Retinal pigment epithelial cell (primary cell): ENCODE measurements around the gene CCSAP.

Experiments used
- DNase-seq: peaks from one replicate; pipeline ENCODE4 v3.0.0-alpha.2; 2010; ENCODE audit warnings: low read depth
- H3K4me3 ChIP-seq: 2 replicates; pipeline ENCODE4 v1.5.1; 2011; ENCODE audit warnings: mild to moderate bottlenecking, low read length, control low read depth, moderate library complexity
- CTCF ChIP-seq: conservative IDR thresholded peaks from 2 replicates; pipeline ENCODE4 v1.5.1; 2011; ENCODE audit warnings: low read depth, low read length, control low read depth, inconsistent platforms

CCSAP gene

DNA sequence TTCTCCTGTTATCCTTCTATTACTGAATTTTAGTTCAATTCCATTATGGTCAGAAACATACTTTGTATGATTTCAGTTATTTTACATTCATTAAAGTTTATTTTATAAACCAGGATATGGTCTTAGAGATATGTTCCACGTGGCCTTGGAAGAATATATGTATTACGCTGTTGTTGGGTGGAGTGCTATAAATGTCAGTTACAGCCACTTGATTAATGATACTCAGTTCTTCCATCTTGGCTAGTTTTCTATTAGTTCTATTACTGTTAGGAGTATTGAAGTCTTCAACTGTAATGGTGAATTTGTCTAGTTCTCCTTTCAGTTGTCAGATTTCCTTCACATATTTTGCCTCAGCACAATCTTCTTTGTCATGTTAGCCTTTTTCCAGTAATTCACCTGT, 26.7 kb downstream of the CCSAP start:
- no peak for TF ChIP-seq CTCF
- H3K4me3 ChIP-seq = no peak overlapping the region
- DNase-seq = no peak

DNA sequence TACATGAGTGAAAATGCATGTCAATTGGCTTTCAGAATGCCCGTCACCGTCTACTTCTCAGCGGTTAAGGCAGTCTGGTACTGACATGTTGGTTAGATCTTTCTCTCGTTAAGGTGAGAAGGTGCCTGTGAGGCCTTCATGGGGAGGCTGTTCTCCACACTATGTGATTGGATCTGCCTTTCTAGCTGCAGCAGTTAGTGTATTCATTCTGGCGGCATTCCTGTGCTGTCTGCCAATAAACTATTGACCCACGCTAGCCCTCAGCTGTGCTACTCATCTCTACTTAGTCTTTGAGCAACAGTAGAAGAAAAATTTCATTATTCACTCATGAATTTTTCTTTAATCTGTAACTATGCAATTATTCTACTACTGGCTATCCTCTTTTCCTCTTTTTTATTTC, 32.0 kb downstream of the CCSAP start:
- no peak for TF ChIP-seq CTCF
- no peak overlapping the region for H3K4me3 ChIP-seq
- no peak for DNase-seq

DNA sequence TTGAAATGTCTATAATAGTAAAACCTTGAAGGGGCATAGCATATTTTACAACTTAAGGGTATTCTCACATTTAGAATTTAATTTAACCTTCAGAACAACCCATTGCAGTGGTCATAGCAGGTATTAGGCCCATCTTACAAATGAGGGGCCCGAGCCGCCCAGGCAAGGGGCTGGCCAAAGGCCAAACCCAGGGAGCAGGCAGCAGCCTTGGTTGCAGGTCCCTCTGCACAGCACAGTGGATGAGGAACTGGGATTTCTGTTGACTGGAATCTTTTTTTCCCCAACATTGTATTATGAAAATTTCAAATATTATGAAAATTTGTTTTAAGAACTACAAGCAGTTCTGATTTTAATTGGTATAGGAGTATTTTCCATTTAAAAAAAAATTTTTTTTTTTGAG, 33.2 kb downstream of the CCSAP start:
- no peak overlapping the region for H3K4me3 ChIP-seq
- no peak for DNase-seq
- TF ChIP-seq CTCF = no peak

DNA sequence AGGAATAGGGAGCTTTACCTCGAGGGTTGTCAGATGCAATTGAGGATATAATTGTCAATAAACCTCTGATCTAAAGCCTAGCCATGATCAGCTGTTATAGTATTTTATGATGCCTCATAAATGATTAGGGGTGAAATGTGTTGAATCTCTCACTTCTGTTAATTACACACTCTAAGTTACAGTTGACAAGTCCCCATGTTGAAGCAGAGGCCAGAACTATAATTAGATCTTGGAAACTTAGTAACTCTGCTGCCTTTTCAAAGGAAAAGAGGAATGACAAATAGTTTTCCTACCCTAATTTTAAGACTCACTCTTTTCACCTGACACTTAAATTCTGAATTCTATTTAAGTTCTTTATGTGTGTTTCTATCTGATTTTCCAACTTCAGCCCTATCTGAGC, 33.8 kb downstream of the CCSAP start:
- TF ChIP-seq CTCF = no peak
- no peak overlapping the region for H3K4me3 ChIP-seq
- no peak for DNase-seq

GRCh38 chr1:229305392-229305791, 37.5 kb downstream of the CCSAP start:
- DNase-seq = no peak
- no peak for TF ChIP-seq CTCF
- H3K4me3 ChIP-seq = no peak overlapping the region

GRCh38 chr1:229303855-229304254, 39.0 kb downstream of the CCSAP start:
- TF ChIP-seq CTCF = no peak
- no peak for DNase-seq
- no peak overlapping the region for H3K4me3 ChIP-seq

- H3K4me3 ChIP-seq = no peak overlapping the region
- TF ChIP-seq CTCF = no peak
- no peak for DNase-seq
Measured at GRCh38 chr1:229302740-229303139, 40.1 kb downstream of the CCSAP start.
